Trophoblast cell (in vitro differentiated cells and primary cell): ENCODE measurements around the gene ME3.
A peak's percentile ranks its signal among the peaks of the same experiment; 100 is the strongest.

Experiments
- DNase-seq, 2 donors: peaks; one replicate each; pipeline ENCODE4 v3.0.0-alpha.2; 2016
- H2AFZ ChIP-seq: 2 replicates; pipeline ENCODE4 v1.6.1; 2013; ENCODE audit warnings: low read length, moderate library complexity, mild to moderate bottlenecking; ENCODE audit not compliant: insufficient read depth, poor library complexity
- H2AK5ac ChIP-seq: 2 replicates; pipeline ENCODE4 v1.6.1; 2013; ENCODE audit warnings: mild to moderate bottlenecking, low read length
- H2BK120ac ChIP-seq: 2 replicates; pipeline ENCODE4 v1.6.1; 2013; ENCODE audit warnings: low read length, mild to moderate bottlenecking, moderate library complexity; ENCODE audit not compliant: insufficient read depth, poor library complexity
- H2BK12ac ChIP-seq: 2 replicates; pipeline ENCODE4 v1.6.1; 2013; ENCODE audit warnings: mild to moderate bottlenecking, low read length, moderate library complexity
- H2BK5ac ChIP-seq: 2 replicates; pipeline ENCODE4 v1.6.1; 2013; ENCODE audit warnings: low read length, low read depth, moderate library complexity, mild to moderate bottlenecking; ENCODE audit not compliant: poor library complexity
- H3K14ac ChIP-seq: 2 replicates; pipeline ENCODE4 v1.6.1; 2013; ENCODE audit warnings: mild to moderate bottlenecking, low read length
- H3K18ac ChIP-seq: 2 replicates; pipeline ENCODE4 v1.6.1; 2013; ENCODE audit warnings: mild to moderate bottlenecking, low read length
- H3K23ac ChIP-seq: 2 replicates; pipeline ENCODE4 v1.6.1; 2013; ENCODE audit warnings: low read length
- H3K27ac ChIP-seq: 2 replicates; pipeline ENCODE4 v1.5.1; 2013; ENCODE audit warnings: low read depth, mild to moderate bottlenecking, inconsistent platforms, low read length, moderate library complexity
- H3K27me3 ChIP-seq: 2 replicates; pipeline ENCODE4 v1.6.1; 2013; ENCODE audit warnings: inconsistent platforms, mild to moderate bottlenecking, low read length, moderate library complexity; ENCODE audit not compliant: insufficient read depth
- H3K36me3 ChIP-seq, 2 experiments: 1 replicate in 1 of 2; 2 replicates in 1 of 2; pipeline ENCODE4 v1.6.1; 2013; ENCODE audit warnings: low read length in 2 of 2, mild to moderate bottlenecking in 2 of 2, moderate library complexity in 1 of 2; ENCODE audit not compliant: insufficient read depth in 2 of 2, control insufficient read depth in 1 of 2
- H3K4ac ChIP-seq: 2 replicates; pipeline ENCODE4 v1.6.1; 2013; ENCODE audit warnings: low read depth, mild to moderate bottlenecking, low read length, moderate library complexity
- H3K4me1 ChIP-seq, 2 experiments: 1 replicate in 1 of 2; 2 replicates in 1 of 2; pipeline ENCODE4 v1.6.1; 2013; ENCODE audit warnings: low read length in 2 of 2, mild to moderate bottlenecking in 2 of 2, moderate library complexity in 1 of 2; ENCODE audit not compliant: insufficient read depth in 2 of 2, control insufficient read depth in 1 of 2
- H3K4me2 ChIP-seq: 2 replicates; pipeline ENCODE4 v1.6.1; 2013; ENCODE audit warnings: inconsistent platforms, mild to moderate bottlenecking, low read length, moderate library complexity
- H3K4me3 ChIP-seq: 2 replicates; pipeline ENCODE4 v1.5.1; 2013; ENCODE audit warnings: mild to moderate bottlenecking, low read depth, low read length, inconsistent platforms
- H3K79me1 ChIP-seq: one replicate; pipeline ENCODE4 v1.6.1; 2013; ENCODE audit warnings: low read length
- H3K79me2 ChIP-seq: 2 replicates; pipeline ENCODE4 v1.6.1; 2013; ENCODE audit warnings: low read length, mild to moderate bottlenecking; ENCODE audit not compliant: control insufficient read depth, insufficient read depth, poor library complexity
- H3K9ac ChIP-seq: 2 replicates; pipeline ENCODE4 v1.6.1; 2013; ENCODE audit warnings: mild to moderate bottlenecking, low read length
- H3K9me3 ChIP-seq: 2 replicates; pipeline ENCODE4 v1.6.1; 2013; ENCODE audit warnings: low read depth, mild to moderate bottlenecking, control low read depth, inconsistent platforms, low read length; ENCODE audit not compliant: insufficient read depth
- H4K12ac ChIP-seq: 2 replicates; pipeline ENCODE4 v1.6.1; 2013; ENCODE audit warnings: low read depth, mild to moderate bottlenecking, low read length, moderate library complexity
- H4K8ac ChIP-seq: 2 replicates; pipeline ENCODE4 v1.6.1; 2013; ENCODE audit warnings: low read depth, mild to moderate bottlenecking, low read length, moderate library complexity
- H4K91ac ChIP-seq: one replicate; pipeline ENCODE4 v1.6.1; 2013; ENCODE audit warnings: low read depth, mild to moderate bottlenecking, low read length, moderate library complexity
- WGBS: extraction: QIAGEN DNeasy Blood & Tissue Kit; methylation state at CpG from one replicate; pipeline ENCODE4 v1.1.7; 2013; ENCODE audit warnings: missing lambda C conversion rate; ENCODE audit not compliant: insufficient read length, insufficient coverage; ENCODE audit errors: extremely low coverage; 5-methylcytosine and 5-hydroxymethylcytosine counted together

ME3 gene

DNA sequence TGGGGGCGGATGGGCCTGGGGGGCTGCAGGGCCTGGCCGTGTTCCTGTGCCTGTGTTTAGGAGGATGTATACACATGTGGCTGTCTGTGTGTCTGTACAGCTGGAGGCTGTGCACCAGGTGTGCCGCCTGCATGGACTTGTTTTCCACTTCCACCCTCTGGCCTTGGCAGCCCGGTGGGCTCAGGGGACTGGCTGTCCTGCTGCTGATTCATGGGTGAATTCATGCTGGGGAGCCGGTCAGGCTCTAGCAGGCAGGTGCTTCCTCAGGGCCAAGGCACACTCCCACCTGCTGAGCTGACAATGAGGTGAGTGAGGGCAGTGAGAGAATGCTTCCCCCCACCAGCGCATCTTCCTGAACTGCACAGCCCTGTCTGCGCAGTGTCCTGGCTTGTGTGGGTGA is 209.3 kb downstream of the ME3 start:
- H3K4me2 ChIP-seq = no peak overlapping the region
- H3K23ac ChIP-seq = no peak overlapping the region
- no peak overlapping the region for H3K14ac ChIP-seq
- no CpG with 5 or more reads among the region's 7 CpGs for WGBS
- H3K79me1 ChIP-seq = peaks cover 34% of the 10 kb centered on the region
- no peaks in the 10 kb centered on the region for H3K79me2 ChIP-seq
- H2BK5ac ChIP-seq = no peak overlapping the region
- H3K4me1 ChIP-seq = peaks cover 22 to 25% of the 10 kb centered on the region in 2 experiments
- H4K12ac ChIP-seq = no peak overlapping the region
- H4K91ac ChIP-seq = no peak overlapping the region
- no peak overlapping the region for H3K27ac ChIP-seq
- H4K8ac ChIP-seq = no peak overlapping the region
- H3K18ac ChIP-seq = no peak overlapping the region
- H3K9me3 ChIP-seq = peaks cover 3% of the 10 kb centered on the region
- no peaks in the 10 kb centered on the region for H3K36me3 ChIP-seq
- H3K4me3 ChIP-seq = no peak overlapping the region
- no peak overlapping the region for H3K4ac ChIP-seq
- no peaks in the 10 kb centered on the region for H3K27me3 ChIP-seq
- no peak overlapping the region for H2AFZ ChIP-seq
- no peak overlapping the region for H3K9ac ChIP-seq
- H2BK12ac ChIP-seq = peak overlapping the region; percentile 34
- no peak overlapping the region for H2AK5ac ChIP-seq
- no peak overlapping the region for H2BK120ac ChIP-seq
- no peak for DNase-seq

DNA sequence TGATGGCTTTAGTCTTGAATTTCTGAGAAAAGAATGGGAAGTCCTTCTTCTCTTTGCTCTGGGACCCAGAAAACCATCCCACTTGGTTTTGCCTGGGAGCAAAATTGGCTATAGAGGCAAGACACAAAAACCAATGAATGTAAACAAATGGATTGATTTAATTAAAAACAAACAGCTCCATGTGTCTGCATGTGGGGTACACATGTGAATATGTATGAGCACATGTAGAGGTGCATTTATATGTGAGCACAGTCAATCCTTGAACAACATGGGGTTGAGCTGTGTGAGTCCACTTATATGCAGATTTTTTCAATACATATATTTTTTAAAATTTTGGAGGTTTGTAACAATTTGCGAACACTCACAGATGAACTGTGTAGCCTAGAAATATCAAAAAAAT is 210.5 kb downstream of the ME3 start:
- Histone ChIP-seq H2BK120ac (peak overlapping the region; percentile 25), H3K27me3 (no peaks in the 10 kb centered on the region), H4K91ac (no peak overlapping the region), H3K79me1 (peaks cover 37% of the 10 kb centered on the region), H3K18ac (no peak overlapping the region), H2BK12ac (no peak overlapping the region), H3K14ac (no peak overlapping the region), H3K36me3 (no peaks in the 10 kb centered on the region), H3K27ac (no peak overlapping the region), H2BK5ac (no peak overlapping the region), H4K8ac (no peak overlapping the region), H4K12ac (no peak overlapping the region), H3K79me2 (no peaks in the 10 kb centered on the region), H3K4me1 (peaks cover 21 to 22% of the 10 kb centered on the region in 2 experiments), H3K4me2 (no peak overlapping the region), H3K9me3 (peaks cover 3% of the 10 kb centered on the region), H3K9ac (no peak overlapping the region), H2AFZ (no peak overlapping the region), H3K23ac (no peak overlapping the region), H2AK5ac (no peak overlapping the region), H3K4me3 (no peak overlapping the region), H3K4ac (no peak overlapping the region)
- WGBS = no CpG with 5 or more reads among the region's 1 CpG
- DNase-seq = no peak

DNA sequence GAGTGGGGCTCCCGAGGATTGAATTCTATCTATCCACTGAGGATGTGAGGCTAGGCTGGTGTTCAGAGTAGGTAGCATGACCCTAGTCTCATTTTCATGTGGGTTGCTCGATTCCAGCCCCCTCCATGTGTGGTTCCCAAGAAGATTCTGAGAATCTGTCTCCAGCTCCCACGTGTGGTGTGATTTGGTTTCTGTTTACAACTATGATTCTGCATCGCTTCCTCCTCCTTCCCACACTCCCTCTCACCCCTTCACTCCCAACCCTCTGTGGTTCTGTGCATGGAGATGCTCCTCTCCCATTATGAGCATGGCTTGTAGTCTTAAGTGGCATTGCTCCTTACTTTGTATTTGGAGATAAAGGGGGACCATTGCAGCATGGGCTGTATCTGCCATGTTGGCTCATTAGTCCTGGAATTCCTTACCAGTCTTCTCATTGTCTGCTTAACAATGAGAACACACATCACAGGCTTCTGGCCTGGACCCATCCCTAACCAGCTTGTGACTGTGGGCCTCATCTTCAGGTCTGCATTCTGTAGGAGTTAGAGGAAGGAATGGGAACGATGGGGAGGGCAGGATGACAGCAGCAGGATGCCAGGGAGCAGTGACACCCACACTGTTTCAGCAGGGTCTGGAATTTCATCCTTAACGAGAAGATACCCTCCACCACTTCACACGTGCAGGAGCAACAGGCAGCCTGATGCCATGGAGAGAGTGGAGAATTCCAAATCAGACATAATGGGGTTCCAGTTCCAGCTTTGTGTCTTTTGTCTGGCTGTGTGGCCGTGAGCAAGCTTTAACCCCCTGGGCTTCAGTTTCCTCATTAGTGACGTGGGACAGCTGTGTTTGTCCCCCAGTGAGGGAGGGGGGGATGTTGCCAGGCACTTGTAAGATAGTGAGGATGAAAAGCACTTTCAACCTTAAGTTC is 211.7 kb downstream of the ME3 start:
- H3K23ac ChIP-seq = no peak overlapping the region
- H3K18ac ChIP-seq = peak overlapping the region; percentile 25
- no peaks in the 10 kb centered on the region for H3K79me2 ChIP-seq
- no CpG with 5 or more reads among the region's 9 CpGs for WGBS
- H3K27ac ChIP-seq = no peak overlapping the region
- H4K12ac ChIP-seq = no peak overlapping the region
- peak overlapping the region; percentile 96 for H2AK5ac ChIP-seq
- no peak overlapping the region for H2AFZ ChIP-seq
- peak overlapping the region; percentile 92 for H2BK12ac ChIP-seq
- peaks cover 38% of the 10 kb centered on the region for H3K79me1 ChIP-seq
- no peak overlapping the region for H3K9ac ChIP-seq
- no peaks in the 10 kb centered on the region for H3K36me3 ChIP-seq
- H3K4me1 ChIP-seq = peaks cover 18 to 19% of the 10 kb centered on the region in 2 experiments
- H4K91ac ChIP-seq = peak overlapping the region; percentile 75
- H3K9me3 ChIP-seq = peaks cover 3% of the 10 kb centered on the region
- no peaks in the 10 kb centered on the region for H3K27me3 ChIP-seq
- no peak overlapping the region for H3K4me3 ChIP-seq
- no peak for DNase-seq
- H2BK120ac ChIP-seq = peak overlapping the region; percentile 74
- no peak overlapping the region for H3K4ac ChIP-seq
- peak overlapping the region; percentile 52 for H2BK5ac ChIP-seq
- peak overlapping the region; percentile 39 for H3K14ac ChIP-seq
- H4K8ac ChIP-seq = peak overlapping the region; percentile 78
- H3K4me2 ChIP-seq = no peak overlapping the region

DNA sequence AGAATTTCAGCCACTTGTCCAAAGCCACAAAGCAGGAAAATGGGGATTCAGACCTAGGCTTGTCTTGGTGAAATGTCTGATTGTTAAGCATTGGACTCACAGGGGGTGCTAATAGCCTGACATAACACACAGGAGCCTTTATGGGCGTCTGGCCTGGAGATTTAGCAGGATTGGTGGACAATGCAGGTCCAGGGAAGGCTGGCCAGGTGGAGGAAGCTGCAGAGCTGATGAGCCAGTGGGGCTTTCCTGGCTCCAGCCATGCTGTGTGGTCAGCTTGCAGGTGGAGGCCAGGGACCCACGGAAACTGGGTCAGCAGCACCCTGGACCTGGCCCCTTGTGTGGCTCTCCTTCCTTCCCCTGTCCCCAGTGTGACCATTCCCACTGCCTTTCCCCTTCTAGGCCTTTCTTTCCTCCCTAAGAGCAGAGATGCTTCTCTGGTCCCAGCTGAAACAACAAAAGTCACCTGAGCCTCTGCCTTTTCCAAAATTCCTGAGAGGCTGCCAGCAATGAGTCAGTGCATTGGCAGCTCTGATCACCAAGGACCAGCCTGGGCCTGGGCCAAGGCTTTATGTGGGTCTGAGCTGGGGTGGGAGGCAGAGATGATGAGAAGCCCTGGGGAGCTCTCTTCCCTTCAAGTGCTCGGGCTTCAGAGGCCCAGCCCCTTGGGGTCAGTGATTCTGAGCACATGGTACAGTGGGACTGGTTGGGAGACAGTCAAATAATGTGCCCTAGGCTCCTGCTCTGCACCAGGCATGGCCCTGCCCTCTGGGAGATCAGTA is 212.5 kb downstream of the ME3 start:
- no peak overlapping the region for H3K9ac ChIP-seq
- peak overlapping the region; percentile 74 for H2BK120ac ChIP-seq
- peak overlapping the region; percentile 52 for H2BK5ac ChIP-seq
- no peaks in the 10 kb centered on the region for H3K36me3 ChIP-seq
- H2AK5ac ChIP-seq = peak overlapping the region; percentile 96
- H4K12ac ChIP-seq = peak overlapping the region; percentile 45
- no peak overlapping the region for H3K23ac ChIP-seq
- peak overlapping the region; percentile 79 for H3K14ac ChIP-seq
- H3K18ac ChIP-seq = peak overlapping the region; percentile 41
- no CpG with 5 or more reads among the region's 3 CpGs for WGBS
- peak overlapping the region; percentile 78 for H2AFZ ChIP-seq
- no peak overlapping the region for H3K4me2 ChIP-seq
- peak overlapping the region; percentile 75 for H4K91ac ChIP-seq
- H3K79me1 ChIP-seq = peaks cover 41% of the 10 kb centered on the region
- no peak overlapping the region for H3K4me3 ChIP-seq
- no peaks in the 10 kb centered on the region for H3K79me2 ChIP-seq
- H4K8ac ChIP-seq = peak overlapping the region; percentile 78
- DNase-seq = peak in 1 of 2 donors; percentile 42
- peak overlapping the region; percentile 92 for H2BK12ac ChIP-seq
- H3K27me3 ChIP-seq = no peaks in the 10 kb centered on the region
- no peak overlapping the region for H3K27ac ChIP-seq
- H3K4me1 ChIP-seq = peaks cover 18 to 19% of the 10 kb centered on the region in 2 experiments
- H3K4ac ChIP-seq = peak overlapping the region; percentile 27
- H3K9me3 ChIP-seq = peaks cover 3% of the 10 kb centered on the region
